H9 (cell line): Measurements from ENCODE around the gene GPR45. TPM values are rescaled to one million over a fixed set of nuclear protein-coding genes. Genes with fewer than 3 reads are reported as not detected.

Experiments used
- DNase-seq: peaks from one replicate; pipeline ENCODE4 v3.0.0-alpha.2; 2017
- H2AFZ ChIP-seq: one replicate; pipeline ENCODE4 v1.6.1; 2013; ENCODE audit warnings: mild to moderate bottlenecking, low read length, control low read depth, moderate library complexity
- H2AK5ac ChIP-seq: 2 replicates; pipeline ENCODE4 v1.6.1; 2013; ENCODE audit warnings: low read length, control low read depth, mixed read lengths; ENCODE audit not compliant: insufficient read length
- H2BK120ac ChIP-seq: one replicate; pipeline ENCODE4 v1.6.1; 2013; ENCODE audit warnings: low read depth, mild to moderate bottlenecking, low read length, control low read depth, inconsistent platforms; ENCODE audit not compliant: poor library complexity, severe bottlenecking
- H2BK12ac ChIP-seq: 2 replicates; pipeline ENCODE4 v1.6.1; 2013; ENCODE audit warnings: low read length, control low read depth, mixed read lengths, low read depth; ENCODE audit not compliant: insufficient read length
- H2BK15ac ChIP-seq: 2 replicates; pipeline ENCODE4 v1.6.1; 2013; ENCODE audit warnings: low read depth, low read length, control low read depth
- H2BK20ac ChIP-seq: one replicate; pipeline ENCODE4 v1.6.1; 2013; ENCODE audit warnings: low read depth, mild to moderate bottlenecking, low read length, control low read depth, inconsistent platforms; ENCODE audit not compliant: poor library complexity, severe bottlenecking
- H2BK5ac ChIP-seq: 2 replicates; pipeline ENCODE4 v1.6.1; 2013; ENCODE audit warnings: low read length, control low read depth, mixed read lengths; ENCODE audit not compliant: insufficient read length
- H3K14ac ChIP-seq: 2 replicates; pipeline ENCODE4 v1.6.1; 2013; ENCODE audit warnings: low read length, control low read depth; ENCODE audit not compliant: insufficient read depth
- H3K18ac ChIP-seq: 2 replicates; pipeline ENCODE4 v1.6.1; 2013; ENCODE audit warnings: low read depth, mild to moderate bottlenecking, mixed read lengths, low read length, control low read depth; ENCODE audit not compliant: insufficient read length
- H3K23ac ChIP-seq: 2 replicates; pipeline ENCODE4 v1.6.1; 2013; ENCODE audit warnings: low read length, control low read depth, mixed read lengths, low read depth; ENCODE audit not compliant: insufficient read length
- H3K23me2 ChIP-seq: 2 replicates; pipeline ENCODE4 v1.6.1; 2013; ENCODE audit warnings: low read depth, mild to moderate bottlenecking, mixed read lengths, low read length, control low read depth; ENCODE audit not compliant: insufficient read length, poor library complexity, severe bottlenecking
- H3K27ac ChIP-seq: 2 replicates; pipeline ENCODE4 v1.5.1; 2013; ENCODE audit warnings: low read length, control low read depth, mixed read lengths, low read depth; ENCODE audit not compliant: insufficient read length
- H3K27me3 ChIP-seq: 2 replicates; pipeline ENCODE4 v1.6.1; 2013; ENCODE audit warnings: low read length, control low read depth, inconsistent platforms; ENCODE audit not compliant: insufficient read depth
- H3K4ac ChIP-seq: 2 replicates; pipeline ENCODE4 v1.6.1; 2013; ENCODE audit warnings: low read depth, mild to moderate bottlenecking, control low read depth, inconsistent platforms, low read length, moderate library complexity
- H3K4me1 ChIP-seq: 2 replicates; pipeline ENCODE4 v1.6.1; 2013; ENCODE audit warnings: low read length, control low read depth, inconsistent platforms; ENCODE audit not compliant: insufficient read depth
- H3K4me2 ChIP-seq: 2 replicates; pipeline ENCODE4 v1.6.1; 2013; ENCODE audit warnings: low read length, control low read depth, mixed read lengths; ENCODE audit not compliant: insufficient read length, insufficient read depth
- H3K56ac ChIP-seq: 2 replicates; pipeline ENCODE4 v1.6.1; 2013; ENCODE audit warnings: low read depth, mild to moderate bottlenecking, mixed read lengths, low read length, control low read depth; ENCODE audit not compliant: insufficient read length
- H3K79me1 ChIP-seq: 2 replicates; pipeline ENCODE4 v1.6.1; 2013; ENCODE audit warnings: low read depth, mild to moderate bottlenecking, moderate library complexity, low read length, control low read depth, inconsistent platforms; ENCODE audit not compliant: insufficient read depth, poor library complexity, severe bottlenecking
- H3K79me2 ChIP-seq: 2 replicates; pipeline ENCODE4 v1.6.1; 2013; ENCODE audit warnings: low read length, control low read depth, inconsistent platforms; ENCODE audit not compliant: insufficient read depth
- H3K9ac ChIP-seq: 2 replicates; pipeline ENCODE4 v1.6.1; 2013; ENCODE audit warnings: low read length, control low read depth, mixed read lengths; ENCODE audit not compliant: insufficient read length; ENCODE audit errors: extremely low read depth
- H3K9me3 ChIP-seq: one replicate; pipeline ENCODE4 v1.6.1; 2013; ENCODE audit warnings: low read depth, low read length, inconsistent platforms; ENCODE audit not compliant: control insufficient read depth
- H3T11ph ChIP-seq: one replicate; pipeline ENCODE4 v1.6.1; 2013; ENCODE audit warnings: mild to moderate bottlenecking, low read length, control low read depth, inconsistent platforms
- H4K20me1 ChIP-seq: one replicate; pipeline ENCODE4 v1.6.1; 2013; ENCODE audit not compliant: control insufficient read depth, insufficient read length, insufficient read depth
- H4K5ac ChIP-seq: 2 replicates; pipeline ENCODE4 v1.6.1; 2013; ENCODE audit warnings: low read depth, mild to moderate bottlenecking, mixed read lengths, low read length, control low read depth; ENCODE audit not compliant: insufficient read length
- H4K8ac ChIP-seq: replicated peaks from 2 replicates; pipeline ENCODE4 v1.6.1; 2013; ENCODE audit warnings: low read length, control low read depth, mixed read lengths, low read depth; ENCODE audit not compliant: insufficient read length
- H4K91ac ChIP-seq: 2 replicates; pipeline ENCODE4 v1.6.1; 2013; ENCODE audit warnings: low read depth, mild to moderate bottlenecking, moderate library complexity, mixed read lengths, low read length, control low read depth; ENCODE audit not compliant: insufficient read length
- H3K27ac Mint-ChIP-seq, 3 experiments: 2 replicates in 2 of 3; 3 replicates in 1 of 3; pipeline ENCODE4 v1.8.0; 2020 to 2021; ENCODE audit warnings: mixed read lengths in 3 of 3, mild to moderate bottlenecking in 1 of 3, moderate library complexity in 1 of 3
- H3K27me3 Mint-ChIP-seq: 2 replicates; pipeline ENCODE4 v1.8.0; 2021; ENCODE audit warnings: low read depth, mild to moderate bottlenecking, moderate library complexity, mixed read lengths
- H3K36me3 Mint-ChIP-seq, 3 experiments: 2 replicates in 2 of 3; 3 replicates in 1 of 3; pipeline ENCODE4 v1.8.0; 2020 to 2021; ENCODE audit warnings: low read depth in 3 of 3, mixed read lengths in 3 of 3; ENCODE audit not compliant: insufficient read depth in 1 of 3
- H3K4me1 Mint-ChIP-seq, 2 experiments: 2 replicates each; pipeline ENCODE4 v1.8.0; 2020; ENCODE audit warnings: mixed read lengths in 2 of 2
- H3K4me3 Mint-ChIP-seq, 2 experiments: 2 replicates in 1 of 2; 3 replicates in 1 of 2; pipeline ENCODE4 v1.8.0; 2020 to 2021; ENCODE audit warnings: mild to moderate bottlenecking in 2 of 2, mixed read lengths in 2 of 2, moderate library complexity in 1 of 2
- H3K9me3 Mint-ChIP-seq, 2 experiments: 2 replicates in 1 of 2; 3 replicates in 1 of 2; pipeline ENCODE4 v1.8.0; 2020; ENCODE audit warnings: mild to moderate bottlenecking in 2 of 2, mixed read lengths in 2 of 2, moderate library complexity in 1 of 2
- WGBS: extraction: QIAGEN DNeasy Blood & Tissue Kit; methylation state at CpG from one replicate; pipeline ENCODE4 v1.1.7; 2013; ENCODE audit warnings: missing lambda C conversion rate, low lambda C conversion rate, mixed read lengths; ENCODE audit not compliant: insufficient read length; ENCODE audit errors: extremely low coverage; 5-methylcytosine and 5-hydroxymethylcytosine counted together
- total RNA-seq: library from RNA; stranded (reverse); gene quantifications from 2 replicates; pipeline ENCODE4 v1.2.1, GENCODE V29; 2021
- TF ChIP-seq, protein P1 (sequence below): fragments of 200-600 bp; sonication (generic); conservative IDR thresholded peaks from 3 replicates; pipeline ENCODE4 v1.8.0; 2021; ENCODE audit warnings: antibody characterized with exemption, mild to moderate bottlenecking

GPR45 gene
- total RNA-seq, 1 experiment from 2014 or later = not detected

DNA sequence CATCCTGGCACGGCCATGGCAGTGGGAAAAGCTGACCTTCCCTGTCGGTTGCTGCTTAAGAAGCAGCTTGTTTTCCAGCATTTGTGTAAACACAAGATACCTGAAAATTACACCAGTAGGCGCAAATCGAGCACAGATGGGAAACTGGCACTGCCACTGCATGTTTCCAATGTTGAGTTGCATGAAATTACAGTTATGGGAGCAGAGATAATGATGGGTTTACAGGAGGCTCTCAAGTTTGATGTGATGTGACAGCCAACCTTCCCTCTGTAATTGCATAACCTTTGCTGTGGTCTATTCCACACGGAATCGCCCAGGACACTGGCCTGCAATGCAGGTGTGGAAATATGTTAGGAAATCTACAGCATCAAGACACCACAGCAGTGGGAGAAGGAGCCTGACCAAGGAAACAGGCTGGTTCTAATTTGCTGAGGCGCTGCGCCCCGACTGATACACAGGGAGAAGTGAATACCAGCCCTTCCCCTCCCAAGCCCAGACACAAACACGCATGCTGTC, 17.4 kb downstream of the GPR45 start:
- Histone ChIP-seq H3K4me2 (no peak overlapping the region), H3K9ac (no peak overlapping the region), H3T11ph (no peak overlapping the region), H3K23ac (no peak overlapping the region), H4K5ac (no peak overlapping the region), H3K56ac (no peak overlapping the region), H4K20me1 (no peaks in the 10 kb centered on the region), H3K4ac (no peak overlapping the region), H3K23me2 (no peaks in the 10 kb centered on the region), H2BK20ac (no peak overlapping the region), H2BK120ac (no peak overlapping the region), H3K27ac (no peak overlapping the region), H3K14ac (no peak overlapping the region), H2BK15ac (no peak overlapping the region), H3K9me3 (no peaks in the 10 kb centered on the region), H2AFZ (no peak overlapping the region), H4K91ac (no peak overlapping the region), H3K4me1 (no peaks in the 10 kb centered on the region), H3K27me3 (no peaks in the 10 kb centered on the region), H2AK5ac (no peak overlapping the region), H4K8ac (no peak overlapping the region), H2BK5ac (no peak overlapping the region), H3K79me1 (no peaks in the 10 kb centered on the region), H3K79me2 (no peaks in the 10 kb centered on the region), H3K18ac (no peak overlapping the region), H2BK12ac (no peak overlapping the region)
- WGBS = no CpG with 5 or more reads among the region's 10 CpGs
- Mint-ChIP-seq H3K27ac (no peak overlapping the region), H3K36me3 (peaks cover 0 to 2% (median 0%) of the 10 kb centered on the region in 3 experiments; a peak in 2 of 7 replicates), H3K4me3 (no peak overlapping the region; a peak in 1 of 5 replicates), H3K27me3 (peaks cover 5% of the 10 kb centered on the region), H3K9me3 (no peaks in the 10 kb centered on the region; a peak in 1 of 5 replicates), H3K4me1 (peaks cover 7 to 9% of the 10 kb centered on the region in 2 experiments)
- TF ChIP-seq, protein P1, sequence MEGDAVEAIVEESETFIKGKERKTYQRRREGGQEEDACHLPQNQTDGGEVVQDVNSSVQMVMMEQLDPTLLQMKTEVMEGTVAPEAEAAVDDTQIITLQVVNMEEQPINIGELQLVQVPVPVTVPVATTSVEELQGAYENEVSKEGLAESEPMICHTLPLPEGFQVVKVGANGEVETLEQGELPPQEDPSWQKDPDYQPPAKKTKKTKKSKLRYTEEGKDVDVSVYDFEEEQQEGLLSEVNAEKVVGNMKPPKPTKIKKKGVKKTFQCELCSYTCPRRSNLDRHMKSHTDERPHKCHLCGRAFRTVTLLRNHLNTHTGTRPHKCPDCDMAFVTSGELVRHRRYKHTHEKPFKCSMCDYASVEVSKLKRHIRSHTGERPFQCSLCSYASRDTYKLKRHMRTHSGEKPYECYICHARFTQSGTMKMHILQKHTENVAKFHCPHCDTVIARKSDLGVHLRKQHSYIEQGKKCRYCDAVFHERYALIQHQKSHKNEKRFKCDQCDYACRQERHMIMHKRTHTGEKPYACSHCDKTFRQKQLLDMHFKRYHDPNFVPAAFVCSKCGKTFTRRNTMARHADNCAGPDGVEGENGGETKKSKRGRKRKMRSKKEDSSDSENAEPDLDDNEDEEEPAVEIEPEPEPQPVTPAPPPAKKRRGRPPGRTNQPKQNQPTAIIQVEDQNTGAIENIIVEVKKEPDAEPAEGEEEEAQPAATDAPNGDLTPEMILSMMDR = no peak
- no peak for DNase-seq
